ENCODE results near the gene MYOD1. TPM values are rescaled to one million over a fixed set of nuclear protein-coding genes. Genes with fewer than 3 reads are reported as not detected.

MYOD1 gene
- total RNA-seq, 1 donor from 2014 or later: not detected

GRCh38 chr11:17743026-17743807 is 23.8 kb downstream of the MYOD1 start:
- Histone ChIP-seq H4K20me1 (ENCODE audit: low read depth) (peaks cover 9% of the 10 kb centered on the region), H3K4me3 (no peak overlapping the region), H3K4me2 (no peak overlapping the region), H3K9ac (no peak overlapping the region), H2AFZ (replicated peaks) (no peak overlapping the region), H3K79me2 (ENCODE audit: low read depth) (no peaks in the 10 kb centered on the region), H3K4me1 (peaks cover 12% of the 10 kb centered on the region), H3K9me3 (ENCODE audit: low read depth) (no peaks in the 10 kb centered on the region), H3K36me3 (no peaks in the 10 kb centered on the region), H3F3A (ENCODE audit: low read depth) (no peaks in the 10 kb centered on the region), H3K27ac (no peak overlapping the region), H3K27me3 (peaks cover 6% of the 10 kb centered on the region)
- DNase-seq (ENCODE audit: low spot score): no peak
- Mint-ChIP-seq H3K36me3 (no peaks in the 10 kb centered on the region), H3K4me3 (no peak overlapping the region), H3K9me3 (no peaks in the 10 kb centered on the region), H3K27me3 (ENCODE audit: insufficient read depth, low read depth) (peaks cover 11% of the 10 kb centered on the region), H3K27ac (no peak overlapping the region), H3K4me1 (peaks cover 13% of the 10 kb centered on the region)
- TF ChIP-seq CTCF (IDR thresholded peaks at IDR 0.05): no peak
- TF ChIP-seq EZH2 (IDR thresholded peaks at IDR 0.05): no peak

- H3K4me2 ChIP-seq: no peak overlapping the region
- Mint-ChIP-seq H3K27me3 (ENCODE audit: insufficient read depth, low read depth) (peaks cover 11% of the 10 kb centered on the region), H3K36me3 (no peaks in the 10 kb centered on the region), H3K27ac (no peak overlapping the region), H3K4me3 (no peak overlapping the region), H3K4me1 (peaks cover 10% of the 10 kb centered on the region), H3K9me3 (no peaks in the 10 kb centered on the region)
- H3K27me3 ChIP-seq: peaks cover under 1% of the 10 kb centered on the region
- H4K20me1 ChIP-seq (ENCODE audit: low read depth): peaks cover 3% of the 10 kb centered on the region
- no peaks in the 10 kb centered on the region for H3K36me3 ChIP-seq
- H3K4me1 ChIP-seq: peaks cover 7% of the 10 kb centered on the region
- H3K27ac ChIP-seq: no peak overlapping the region
- TF ChIP-seq EZH2phosphoT487 (IDR thresholded peaks at IDR 0.05) (no peak), CTCF (IDR thresholded peaks at IDR 0.05) (no peak), EZH2 (IDR thresholded peaks at IDR 0.05) (no peak)
- H3K4me3 ChIP-seq: no peak overlapping the region
- no peaks in the 10 kb centered on the region for H3K9me3 ChIP-seq (ENCODE audit: low read depth)
- H3K79me2 ChIP-seq (ENCODE audit: low read depth): no peaks in the 10 kb centered on the region
- H3F3A ChIP-seq (ENCODE audit: low read depth): no peaks in the 10 kb centered on the region
- DNase-seq (ENCODE audit: low spot score): no peak
- H2AFZ ChIP-seq (replicated peaks): no peak overlapping the region
- H3K9ac ChIP-seq: no peak overlapping the region
Observed at GRCh38 chr11:17743808-17744119, 24.4 kb downstream of the MYOD1 start.

GRCh38 chr11:17744151-17744940 is 25.0 kb downstream of the MYOD1 start:
- Histone ChIP-seq H3F3A (ENCODE audit: low read depth) (no peaks in the 10 kb centered on the region), H2AFZ (replicated peaks) (no peak overlapping the region), H3K79me2 (ENCODE audit: low read depth) (no peaks in the 10 kb centered on the region), H4K20me1 (ENCODE audit: low read depth) (no peaks in the 10 kb centered on the region), H3K4me3 (no peak overlapping the region), H3K27ac (no peak overlapping the region), H3K4me2 (no peak overlapping the region), H3K27me3 (no peaks in the 10 kb centered on the region), H3K4me1 (peaks cover 1% of the 10 kb centered on the region), H3K9ac (no peak overlapping the region), H3K9me3 (ENCODE audit: low read depth) (no peaks in the 10 kb centered on the region), H3K36me3 (no peaks in the 10 kb centered on the region)
- H3K36me3 Mint-ChIP-seq: no peaks in the 10 kb centered on the region
- peaks cover 11% of the 10 kb centered on the region for H3K27me3 Mint-ChIP-seq (ENCODE audit: insufficient read depth, low read depth)
- H3K9me3 Mint-ChIP-seq: no peaks in the 10 kb centered on the region
- H3K4me1 Mint-ChIP-seq: peaks cover 10% of the 10 kb centered on the region
- H3K27ac Mint-ChIP-seq: no peak overlapping the region
- TF ChIP-seq CTCF (IDR thresholded peaks at IDR 0.05) (no peak), EZH2 (IDR thresholded peaks at IDR 0.05) (no peak), EZH2phosphoT487 (IDR thresholded peaks at IDR 0.05) (no peak)
- no peak overlapping the region for H3K4me3 Mint-ChIP-seq
- no peak for DNase-seq (ENCODE audit: low spot score)
